Ovary (tissue), 10 donors: ENCODE data around the gene OR2T8. TPM values are rescaled to one million over a fixed set of nuclear protein-coding genes. Genes with fewer than 3 reads are reported as not detected.

ENCODE experiments used
- DNase-seq, 5 donors: peaks; one replicate each; pipeline ENCODE4 v3.0.0-alpha.2; 2019 to 2020
- H3K27ac ChIP-seq, 2 donors: fragments of 200-600 bp; one replicate each; pipeline versions ENCODE4 v1.5.1 to v1.8.0; 2019 to 2022
- H3K27me3 ChIP-seq: fragments of 200-600 bp; one replicate; pipeline ENCODE4 v1.8.0; 2022
- H3K36me3 ChIP-seq: fragments of 200-600 bp; sonication (generic); one replicate; pipeline ENCODE4 v1.5.1; 2019
- H3K4me1 ChIP-seq: one replicate; pipeline ENCODE4 v1.8.1; 2013; ENCODE audit warnings: mild to moderate bottlenecking, moderate library complexity; ENCODE audit not compliant: insufficient read depth
- H3K4me3 ChIP-seq: fragments of 200-600 bp; sonication (generic); one replicate; pipeline ENCODE4 v1.5.1; 2017
- H3K9me3 ChIP-seq, 2 donors: fragments of 200-600 bp in 1 of 2; sonication (generic) in 1 of 2; one replicate each; pipeline versions ENCODE4 v1.5.1 to v1.8.1; 2013 to 2019; ENCODE audit warnings: mild to moderate bottlenecking in 1 of 2, moderate library complexity in 1 of 2
- CTCF ChIP-seq, 3 donors: fragments of 450-650 bp in 2 of 3; fragments of 200-600 bp in 1 of 3; IDR thresholded peaks; one replicate each; pipeline versions ENCODE4 v1.5.1 to v1.8.0; 2016 to 2022; ENCODE audit warnings: antibody characterized with exemption in 3 of 3, mild to moderate bottlenecking in 1 of 3
- EP300 ChIP-seq: sonication (generic); formaldehyde crosslinking; IDR thresholded peaks from one replicate; pipeline ENCODE4 v1.6.1; 2017; ENCODE audit warnings: antibody characterized with exemption
- POLR2A ChIP-seq: fragments of 450-650 bp; IDR thresholded peaks from one replicate; pipeline ENCODE4 v1.6.1; 2017; ENCODE audit warnings: antibody characterized with exemption, mild to moderate bottlenecking, moderate library complexity
- WGBS, 3 donors: extraction: QIAGEN DNeasy Blood & Tissue Kit in 1 of 3; methylation state at CpG; one replicate each; pipeline versions ENCODE4 v1.1.5 to v1.1.7; 2013 to 2017; 5-methylcytosine and 5-hydroxymethylcytosine counted together
- intact Hi-C, 4 donors: fragments of 100-400 bp; cut with DNase I; formaldehyde crosslinking; loops; one replicate each; pipeline versions ENCODE4 v1.11.0 to v1.15.1; 2022 to 2023
- long read RNA-seq, 3 donors: library from polyadenylated mRNA in 2 of 3; unstranded in 2 of 3; transcript quantifications; one replicate each; pipeline ENCODE4 v2.0.0 and lab custom pipeline, GENCODE V29; 2021 to 2026
- polyA plus RNA-seq, 2 donors: library from polyadenylated mRNA; stranded (reverse); fragments of 200-250 nt in 1 of 2; fragments of 350-450 nt in 1 of 2; fragmentation: Illumina TruSeq in 1 of 2; extraction: RNeasy Lipid Tissue Mini Kit (QIAGEN cat#74804) in 1 of 2; gene quantifications; one replicate each; pipeline ENCODE4 v1.2.3, GENCODE V29; 2013 to 2014
- total RNA-seq, 7 donors: library from RNA; depleted of rRNA in 2 of 7; stranded (reverse); fragments of >200 nt in 2 of 7; fragmentation: NEBNext Ultra II Directional in 3 of 7; extraction: Animal tissue kit (Norgen Biotek cat#: 25700) in 3 of 7; gene quantifications; one replicate each; pipeline versions ENCODE4 v1.1.0 to v1.2.4, GENCODE V29; 2016 to 2023
- donor health status: DM: no; HTN: no; CAD: no; lungs with moderate emphysema.
- donor health status: DM: no; HTN: no; CAD: no.
- donor health status: Bipolar disorder and iron deficiency.
- donor health status: DM: yes; HTN: yes; CAD: no.
- donor health status: DM: no; HTN: no; CAD: no.
- donor health status: DM: yes; HTN: yes; CAD: no.

Gene OR2T8
- total RNA-seq = not detected
- not detected for polyA plus RNA-seq
- long read RNA-seq, donor 1 = 0 reads
- long read RNA-seq, donor 2 = 0 reads
- long read RNA-seq, donor 3 = 0 reads

GRCh38 chr1:247919952-247920351, at the start of gene OR2T8:
Gene OR2T8 (plus strand): TSS chr1:247920252. CDS start chr1:247921018, 766 bp downstream.
- TF ChIP-seq CTCF (IDR thresholded peaks at IDR 0.05) (no peak), EP300 (no peak), POLR2A (no peak)
- no peaks in the 10 kb centered on the region for H3K27me3 ChIP-seq

GRCh38 chr1:247883346-247883745, 36.7 kb upstream of the OR2T8 start:
- Histone ChIP-seq H3K27ac (no peak overlapping the region), H3K9me3 (no peaks in the 10 kb centered on the region), H3K36me3 (no peaks in the 10 kb centered on the region), H3K4me1 (no peaks in the 10 kb centered on the region), H3K4me3 (no peak overlapping the region), H3K27me3 (no peaks in the 10 kb centered on the region)
- TF ChIP-seq CTCF (IDR thresholded peaks at IDR 0.05) (no peak), POLR2A (no peak), EP300 (no peak)
- 82 to 87% (median 84%) methylated on average over 9 of the region's 9 CpGs for WGBS, 3 donors
- intact Hi-C loops = no loop called here
- no peak for DNase-seq

More at GRCh38 chr1:247919952-247920351, at the start of gene OR2T8:
- intact Hi-C loops = no loop called here
- Histone ChIP-seq H3K4me3 (no peak within 1 kb of the TSS), H3K9me3 (no peaks in the 10 kb centered on the region), H3K4me1 (no peaks in the 10 kb centered on the region), H3K36me3 (no peaks in the 10 kb centered on the region), H3K27ac (no peak within 1 kb of the TSS)
- 62 to 89% (median 67%) methylated on average over 2 of the region's 2 CpGs for WGBS, 3 donors
- DNase-seq = no peak

- TF ChIP-seq EP300 = no peak
- no peak for TF ChIP-seq CTCF (IDR thresholded peaks at IDR 0.05)
- no peak for TF ChIP-seq POLR2A
- Histone ChIP-seq H3K9me3 (no peaks in the 10 kb centered on the region), H3K4me1 (no peaks in the 10 kb centered on the region), H3K27me3 (no peaks in the 10 kb centered on the region), H3K36me3 (no peaks in the 10 kb centered on the region), H3K27ac (no peak overlapping the region), H3K4me3 (no peak overlapping the region)
- 70 to 85% (median 77%) methylated on average over 10 of the region's 10 CpGs for WGBS, 3 donors
- intact Hi-C loops = no loop called here
- DNase-seq = no peak
Observed at GRCh38 chr1:247884797-247885413, 35.1 kb upstream of the OR2T8 start.

GRCh38 chr1:247895163-247895637, 24.9 kb upstream of the OR2T8 start, which contains the start of gene OR2W3:
Gene OR2W3 (plus strand): TSS chr1:247895587. CDS start chr1:247895587, 0 bp downstream.
- Histone ChIP-seq H3K9me3 (no peaks in the 10 kb centered on the region), H3K27me3 (no peaks in the 10 kb centered on the region), H3K36me3 (no peaks in the 10 kb centered on the region), H3K4me3 (no peak within 1 kb of the TSS), H3K27ac (no peak within 1 kb of the TSS), H3K4me1 (no peaks in the 10 kb centered on the region)
- 41 to 45% (median 44%) methylated on average over 2 of the region's 2 CpGs for WGBS, 3 donors
- intact Hi-C loops = no loop called here
- DNase-seq = no peak
- TF ChIP-seq CTCF (IDR thresholded peaks at IDR 0.05) (no peak), EP300 (no peak), POLR2A (no peak)
